GM13976 (cell line): Measurements from ENCODE around the gene MTHFR.

ENCODE experiments used
- DNase-seq: peaks from one replicate; pipeline ENCODE4 v3.0.0; 2012; ENCODE audit warnings: low spot score
- in situ Hi-C: fragments of 300-500 bp; cut with MboI; formaldehyde crosslinking; loops from one replicate; pipeline ENCODE4 v1.12.0; 2022; ENCODE audit warnings: low sequenced_read_pairs, mixed read lengths, inconsistent platforms; ENCODE audit not compliant: unreplicated experiment
- TF ChIP-seq, protein P1 (sequence below): IDR thresholded peaks from 2 replicates; pipeline ENCODE4 v1.5.1; 2012; ENCODE audit warnings: borderline replicate concordance, mild to moderate bottlenecking; ENCODE audit not compliant: insufficient read depth; ENCODE audit errors: extremely low read depth, missing control alignments, control extremely low read depth

Gene MTHFR

DNA sequence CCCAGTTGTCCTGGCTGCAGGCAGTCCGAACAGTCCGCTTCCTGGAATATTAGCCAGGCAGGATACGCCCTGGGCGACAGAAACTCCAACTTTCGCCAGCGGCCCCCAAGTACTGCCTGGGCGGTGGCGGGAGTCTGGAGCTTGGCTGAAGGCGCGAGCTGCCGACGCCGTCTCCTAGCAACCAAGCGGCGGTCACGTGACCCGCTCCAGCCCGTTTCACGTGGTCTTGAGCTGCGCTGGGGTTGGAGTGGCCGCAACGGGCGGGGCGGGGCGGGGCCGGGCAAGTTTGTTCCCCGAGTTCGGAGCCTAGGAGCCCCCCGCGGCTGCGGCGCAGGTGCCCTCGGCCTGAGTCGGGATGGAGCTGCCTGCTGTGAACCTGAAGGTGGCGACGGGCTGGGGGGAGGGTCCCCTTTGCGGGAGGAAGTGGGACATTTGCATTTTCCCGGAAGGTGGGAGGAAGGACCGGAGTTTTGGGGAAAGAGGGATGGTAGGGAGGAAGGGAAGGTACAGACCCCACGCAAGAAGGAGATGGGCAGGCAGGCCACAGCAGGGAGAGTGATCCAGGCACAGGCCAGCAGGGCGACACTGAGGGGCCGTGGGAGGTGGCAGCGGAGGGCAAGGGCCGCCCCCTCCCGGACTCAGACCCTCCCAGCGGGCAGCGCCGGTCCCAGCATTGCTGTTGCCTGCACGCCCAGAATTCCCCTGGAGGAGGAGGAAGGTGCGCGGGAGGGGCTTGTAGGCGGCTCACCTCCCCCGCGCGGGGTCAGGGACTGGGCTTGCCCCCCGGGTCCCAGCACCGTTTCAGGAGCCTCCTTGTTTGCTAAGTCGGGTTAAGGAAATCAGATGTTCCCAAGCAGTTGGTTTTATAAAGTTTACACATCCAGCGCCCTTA, 69.7 kb downstream of the MTHFR start, which contains the start of gene AGTRAP:
Gene AGTRAP, plus strand, starts transcription at position 283 of the 892 bp plus-strand sequence. Its CDS starts 73 bp downstream, at position 356.
- in situ Hi-C loops = no loop called here
- DNase-seq = peak; percentile 96
- TF ChIP-seq, protein P1, sequence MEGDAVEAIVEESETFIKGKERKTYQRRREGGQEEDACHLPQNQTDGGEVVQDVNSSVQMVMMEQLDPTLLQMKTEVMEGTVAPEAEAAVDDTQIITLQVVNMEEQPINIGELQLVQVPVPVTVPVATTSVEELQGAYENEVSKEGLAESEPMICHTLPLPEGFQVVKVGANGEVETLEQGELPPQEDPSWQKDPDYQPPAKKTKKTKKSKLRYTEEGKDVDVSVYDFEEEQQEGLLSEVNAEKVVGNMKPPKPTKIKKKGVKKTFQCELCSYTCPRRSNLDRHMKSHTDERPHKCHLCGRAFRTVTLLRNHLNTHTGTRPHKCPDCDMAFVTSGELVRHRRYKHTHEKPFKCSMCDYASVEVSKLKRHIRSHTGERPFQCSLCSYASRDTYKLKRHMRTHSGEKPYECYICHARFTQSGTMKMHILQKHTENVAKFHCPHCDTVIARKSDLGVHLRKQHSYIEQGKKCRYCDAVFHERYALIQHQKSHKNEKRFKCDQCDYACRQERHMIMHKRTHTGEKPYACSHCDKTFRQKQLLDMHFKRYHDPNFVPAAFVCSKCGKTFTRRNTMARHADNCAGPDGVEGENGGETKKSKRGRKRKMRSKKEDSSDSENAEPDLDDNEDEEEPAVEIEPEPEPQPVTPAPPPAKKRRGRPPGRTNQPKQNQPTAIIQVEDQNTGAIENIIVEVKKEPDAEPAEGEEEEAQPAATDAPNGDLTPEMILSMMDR = no peak
